ENCODE measurements around the gene ZSCAN32.

The ZSCAN32 gene

GRCh38 chr16:3388325-3388724 is 12.5 kb downstream of the ZSCAN32 start:
- Histone ChIP-seq H3K27me3 (ENCODE audit: insufficient read depth, low read length) (no peaks in the 10 kb centered on the region), H3K4me3 (ENCODE audit: low read length) (no peak overlapping the region), H3K36me3 (ENCODE audit: insufficient read depth, low read length) (peaks cover 58% of the 10 kb centered on the region), H3K4me1 (ENCODE audit: insufficient read depth, low read length) (no peaks in the 10 kb centered on the region), H2AFZ (ENCODE audit: low read depth, low read length) (no peak overlapping the region), H3K9me3 (ENCODE audit: low read length) (peaks cover 36% of the 10 kb centered on the region)

GRCh38 chr16:3383045-3383448 is 17.8 kb downstream of the ZSCAN32 start:
- peaks cover 49% of the 10 kb centered on the region for H3K9me3 ChIP-seq (ENCODE audit: low read length)
- no peaks in the 10 kb centered on the region for H3K4me1 ChIP-seq (ENCODE audit: insufficient read depth, low read length)
- no peaks in the 10 kb centered on the region for H3K27me3 ChIP-seq (ENCODE audit: insufficient read depth, low read length)
- H3K4me3 ChIP-seq (ENCODE audit: low read length): no peak overlapping the region
- peaks cover 50% of the 10 kb centered on the region for H3K36me3 ChIP-seq (ENCODE audit: insufficient read depth, low read length)
- no peak overlapping the region for H2AFZ ChIP-seq (ENCODE audit: low read depth, low read length)

GRCh38 chr16:3377917-3378316 is 22.9 kb downstream of the ZSCAN32 start:
- H3K27me3 ChIP-seq (ENCODE audit: insufficient read depth, low read length): no peaks in the 10 kb centered on the region
- peaks cover 29% of the 10 kb centered on the region for H3K9me3 ChIP-seq (ENCODE audit: low read length)

GRCh38 chr16:3375680-3376079 is 25.1 kb downstream of the ZSCAN32 start:
- Histone ChIP-seq H2AFZ (ENCODE audit: low read depth, low read length) (no peak overlapping the region), H3K27me3 (ENCODE audit: insufficient read depth, low read length) (no peaks in the 10 kb centered on the region), H3K4me3 (ENCODE audit: low read length) (no peak overlapping the region), H3K9me3 (ENCODE audit: low read length) (peaks cover 10% of the 10 kb centered on the region), H3K4me1 (ENCODE audit: insufficient read depth, low read length) (no peaks in the 10 kb centered on the region), H3K36me3 (ENCODE audit: insufficient read depth, low read length) (no peaks in the 10 kb centered on the region)

More at GRCh38 chr16:3377917-3378316, 22.9 kb downstream of the ZSCAN32 start:
- no peak overlapping the region for H2AFZ ChIP-seq (ENCODE audit: low read depth, low read length)
- peaks cover 17% of the 10 kb centered on the region for H3K36me3 ChIP-seq (ENCODE audit: insufficient read depth, low read length)
- no peaks in the 10 kb centered on the region for H3K4me1 ChIP-seq (ENCODE audit: insufficient read depth, low read length)
- H3K4me3 ChIP-seq (ENCODE audit: low read length): no peak overlapping the region

- Histone ChIP-seq H3K4me1 (ENCODE audit: insufficient read depth, low read length) (no peaks in the 10 kb centered on the region), H3K4me3 (ENCODE audit: low read length) (no peak overlapping the region), H3K27me3 (ENCODE audit: insufficient read depth, low read length) (no peaks in the 10 kb centered on the region), H2AFZ (ENCODE audit: low read depth, low read length) (no peak overlapping the region), H3K9me3 (ENCODE audit: low read length) (peaks cover 2% of the 10 kb centered on the region), H3K36me3 (ENCODE audit: insufficient read depth, low read length) (no peaks in the 10 kb centered on the region)
These were observed 31.7 kb downstream of the ZSCAN32 start for GRCh38 chr16:3369073-3369472.

- H3K27me3 ChIP-seq (ENCODE audit: insufficient read depth, low read length): peaks cover 4% of the 10 kb centered on the region
- no peaks in the 10 kb centered on the region for H3K36me3 ChIP-seq (ENCODE audit: insufficient read depth, low read length)
- no peak overlapping the region for H3K4me3 ChIP-seq (ENCODE audit: low read length)
- H3K9me3 ChIP-seq (ENCODE audit: low read length): no peaks in the 10 kb centered on the region
- H2AFZ ChIP-seq (ENCODE audit: low read depth, low read length): no peak overlapping the region
- no peaks in the 10 kb centered on the region for H3K4me1 ChIP-seq (ENCODE audit: insufficient read depth, low read length)
These were observed 35.9 kb downstream of the ZSCAN32 start for GRCh38 chr16:3364774-3365427.

GRCh38 chr16:3363793-3364192 is 37.0 kb downstream of the ZSCAN32 start:
- H3K4me1 ChIP-seq (ENCODE audit: insufficient read depth, low read length): peaks cover 2% of the 10 kb centered on the region
- H3K36me3 ChIP-seq (ENCODE audit: insufficient read depth, low read length): no peaks in the 10 kb centered on the region
- no peak overlapping the region for H3K4me3 ChIP-seq (ENCODE audit: low read length)
- no peaks in the 10 kb centered on the region for H3K9me3 ChIP-seq (ENCODE audit: low read length)
- H2AFZ ChIP-seq (ENCODE audit: low read depth, low read length): no peak overlapping the region
- H3K27me3 ChIP-seq (ENCODE audit: insufficient read depth, low read length): peaks cover 4% of the 10 kb centered on the region

- H3K27me3 ChIP-seq (ENCODE audit: insufficient read depth, low read length): peaks cover 4% of the 10 kb centered on the region
- H3K4me3 ChIP-seq (ENCODE audit: low read length): no peak overlapping the region
- no peaks in the 10 kb centered on the region for H3K9me3 ChIP-seq (ENCODE audit: low read length)
- H2AFZ ChIP-seq (ENCODE audit: low read depth, low read length): no peak overlapping the region
- no peaks in the 10 kb centered on the region for H3K36me3 ChIP-seq (ENCODE audit: insufficient read depth, low read length)
- peaks cover 2% of the 10 kb centered on the region for H3K4me1 ChIP-seq (ENCODE audit: insufficient read depth, low read length)
These were observed 37.9 kb downstream of the ZSCAN32 start for GRCh38 chr16:3362931-3363330.

- Histone ChIP-seq H3K36me3 (ENCODE audit: insufficient read depth, low read length) (no peaks in the 10 kb centered on the region), H3K4me1 (ENCODE audit: insufficient read depth, low read length) (peaks cover 2% of the 10 kb centered on the region), H2AFZ (ENCODE audit: low read depth, low read length) (no peak overlapping the region), H3K27me3 (ENCODE audit: insufficient read depth, low read length) (peaks cover 4% of the 10 kb centered on the region), H3K9me3 (ENCODE audit: low read length) (no peaks in the 10 kb centered on the region), H3K4me3 (ENCODE audit: low read length) (no peak overlapping the region)
These were observed 41.9 kb downstream of the ZSCAN32 start for GRCh38 chr16:3358871-3359270.

- peaks cover 4% of the 10 kb centered on the region for H3K27me3 ChIP-seq (ENCODE audit: insufficient read depth, low read length)
- peaks cover 2% of the 10 kb centered on the region for H3K4me1 ChIP-seq (ENCODE audit: insufficient read depth, low read length)
- no peaks in the 10 kb centered on the region for H3K9me3 ChIP-seq (ENCODE audit: low read length)
- H2AFZ ChIP-seq (ENCODE audit: low read depth, low read length): no peak overlapping the region
- no peak overlapping the region for H3K4me3 ChIP-seq (ENCODE audit: low read length)
- no peaks in the 10 kb centered on the region for H3K36me3 ChIP-seq (ENCODE audit: insufficient read depth, low read length)
These were observed 44.7 kb downstream of the ZSCAN32 start for GRCh38 chr16:3356118-3356517.

GRCh38 chr16:3355589-3355988 is 45.2 kb downstream of the ZSCAN32 start, which contains the start of gene OR2C1:
Gene OR2C1, plus strand, starts transcription at chr16:3355889. Its CDS starts 52 bp downstream, at chr16:3355941.
- peaks cover 2% of the 10 kb centered on the region for H3K4me1 ChIP-seq (ENCODE audit: insufficient read depth, low read length)

GRCh38 chr16:3349175-3349574 is 51.6 kb downstream of the ZSCAN32 start:
- Histone ChIP-seq H3K4me1 (ENCODE audit: insufficient read depth, low read length) (no peaks in the 10 kb centered on the region), H3K4me3 (ENCODE audit: low read length) (no peak overlapping the region), H3K9me3 (ENCODE audit: low read length) (no peaks in the 10 kb centered on the region), H3K36me3 (ENCODE audit: insufficient read depth, low read length) (no peaks in the 10 kb centered on the region), H3K27me3 (ENCODE audit: insufficient read depth, low read length) (peaks cover 10% of the 10 kb centered on the region), H2AFZ (ENCODE audit: low read depth, low read length) (no peak overlapping the region)

More at GRCh38 chr16:3355589-3355988, 45.2 kb downstream of the ZSCAN32 start, which contains the start of gene OR2C1:
- Histone ChIP-seq H2AFZ (ENCODE audit: low read depth, low read length) (no peak within 1 kb of the TSS), H3K9me3 (ENCODE audit: low read length) (no peaks in the 10 kb centered on the region), H3K4me3 (ENCODE audit: low read length) (no peak within 1 kb of the TSS), H3K36me3 (ENCODE audit: insufficient read depth, low read length) (no peaks in the 10 kb centered on the region), H3K27me3 (ENCODE audit: insufficient read depth, low read length) (no peaks in the 10 kb centered on the region)

- H3K4me3 ChIP-seq (ENCODE audit: low read length): no peak overlapping the region
- H3K36me3 ChIP-seq (ENCODE audit: insufficient read depth, low read length): no peaks in the 10 kb centered on the region
- H3K27me3 ChIP-seq (ENCODE audit: insufficient read depth, low read length): peaks cover 10% of the 10 kb centered on the region
- no peaks in the 10 kb centered on the region for H3K9me3 ChIP-seq (ENCODE audit: low read length)
- no peaks in the 10 kb centered on the region for H3K4me1 ChIP-seq (ENCODE audit: insufficient read depth, low read length)
- no peak overlapping the region for H2AFZ ChIP-seq (ENCODE audit: low read depth, low read length)
These were observed 52.1 kb downstream of the ZSCAN32 start for GRCh38 chr16:3348547-3349167.
